Muscle of leg (tissue), 11 donors: ENCODE measurements around the gene LRRC37A3. TPM values are rescaled to one million over a fixed set of nuclear protein-coding genes. Genes with fewer than 3 reads are reported as not detected.
A peak's percentile ranks its signal among the peaks of the same experiment; 100 is the strongest.
"Not testable (repeated sequence)": the region's sequence is repeated elsewhere in the genome, so short reads cannot be mapped to it uniquely, and the experiment has no call there.

Experiments used
- DNase-seq: peaks from one replicate; pipeline ENCODE4 v3.0.0; 2013
- H3K27ac ChIP-seq: one replicate; pipeline ENCODE4 v1.5.1; 2013; ENCODE audit warnings: mild to moderate bottlenecking, low read length, control low read depth
- H3K27me3 ChIP-seq: one replicate; pipeline ENCODE4 v1.6.1; 2013; ENCODE audit warnings: low read length; ENCODE audit not compliant: control insufficient read depth, insufficient read depth
- H3K36me3 ChIP-seq: one replicate; pipeline ENCODE4 v1.6.1; 2013; ENCODE audit warnings: low read length; ENCODE audit not compliant: control insufficient read depth, insufficient read depth
- H3K4me1 ChIP-seq: one replicate; pipeline ENCODE4 v1.6.1; 2013; ENCODE audit warnings: low read length; ENCODE audit not compliant: control insufficient read depth, insufficient read depth
- H3K4me3 ChIP-seq: one replicate; pipeline ENCODE4 v1.5.1; 2013; ENCODE audit warnings: low read length, control low read depth
- H3K9me3 ChIP-seq: replicated peaks from 2 replicates; pipeline ENCODE4 v1.6.1; 2013; ENCODE audit warnings: low read depth, low read length; ENCODE audit not compliant: control insufficient read depth
- WGBS: methylation state at CpG from one replicate; pipeline ENCODE4 v1.1.5; 2013; ENCODE audit warnings: missing lambda C conversion rate; ENCODE audit not compliant: insufficient coverage; 5-methylcytosine and 5-hydroxymethylcytosine counted together
- polyA plus RNA-seq, 8 donors: library from polyadenylated mRNA; unstranded; fragments of 120-200 nt; gene quantifications; one replicate each; pipeline versions ENCODE4 v1.2.1 to v1.2.3, GENCODE V29; 2013; ENCODE audit warnings: inconsistent platforms in 1 of 8, low replicate concordance in 1 of 8; ENCODE audit not compliant: insufficient read length in 8 of 8, insufficient read depth in 1 of 8
- total RNA-seq: library from RNA; stranded (reverse); fragments of 120-200 nt; gene quantifications from one replicate; pipeline ENCODE4 v1.2.4, GENCODE V29; 2013

LRRC37A3 gene
- total and polyA plus RNA-seq, 9 donors, result 4.5 to 15.2 (median 8.2) TPM

- no peaks in the 10 kb centered on the region for H3K9me3 ChIP-seq
- no peaks in the 10 kb centered on the region for H3K4me1 ChIP-seq
- whole genome bisulfite sequencing, result 100% methylated on average over 1 of the region's 2 CpGs
- H3K36me3 ChIP-seq, result no peaks in the 10 kb centered on the region
- no peak overlapping the region for H3K4me3 ChIP-seq
- no peak overlapping the region for H3K27ac ChIP-seq
- no peaks in the 10 kb centered on the region for H3K27me3 ChIP-seq
- no peak for DNase-seq
These were observed 22.5 kb upstream of the LRRC37A3 start for GRCh38 chr17:64941761-64942160.

GRCh38 chr17:64941045-64941444, 21.8 kb upstream of the LRRC37A3 start:
- DNase-seq, result no peak
- no peaks in the 10 kb centered on the region for H3K27me3 ChIP-seq
- no peaks in the 10 kb centered on the region for H3K4me1 ChIP-seq
- 87% methylated on average over 3 of the region's 3 CpGs for WGBS
- no peaks in the 10 kb centered on the region for H3K36me3 ChIP-seq
- H3K9me3 ChIP-seq, result no peaks in the 10 kb centered on the region
- H3K27ac ChIP-seq, result no peak overlapping the region
- H3K4me3 ChIP-seq, result no peak overlapping the region

GRCh38 chr17:64940055-64940454, 20.8 kb upstream of the LRRC37A3 start:
- H3K4me1 ChIP-seq, result no peaks in the 10 kb centered on the region
- H3K4me3 ChIP-seq, result no peak overlapping the region
- H3K27me3 ChIP-seq, result no peaks in the 10 kb centered on the region
- 58% methylated on average over 2 of the region's 4 CpGs for WGBS
- no peak for DNase-seq
- no peak overlapping the region for H3K27ac ChIP-seq
- no peaks in the 10 kb centered on the region for H3K36me3 ChIP-seq
- no peaks in the 10 kb centered on the region for H3K9me3 ChIP-seq

- WGBS, result 43% methylated on average over 10 of the region's 11 CpGs
- H3K4me3 ChIP-seq, result no peak overlapping the region
- peak; percentile 18 for DNase-seq
These were observed 19.7 kb upstream of the LRRC37A3 start for GRCh38 chr17:64938925-64939474.

GRCh38 chr17:64938290-64938689, 19.0 kb upstream of the LRRC37A3 start:
- Histone ChIP-seq H3K9me3 (no peaks in the 10 kb centered on the region), H3K36me3 (no peaks in the 10 kb centered on the region), H3K27me3 (no peaks in the 10 kb centered on the region), H3K4me3 (no peak overlapping the region), H3K27ac (no peak overlapping the region), H3K4me1 (no peaks in the 10 kb centered on the region)
- DNase-seq, result no peak

More at GRCh38 chr17:64938925-64939474, 19.7 kb upstream of the LRRC37A3 start:
- H3K36me3 ChIP-seq, result no peaks in the 10 kb centered on the region
- H3K9me3 ChIP-seq, result no peaks in the 10 kb centered on the region
- no peaks in the 10 kb centered on the region for H3K27me3 ChIP-seq
- no peaks in the 10 kb centered on the region for H3K4me1 ChIP-seq
- H3K27ac ChIP-seq, result no peak overlapping the region

GRCh38 chr17:64936117-64936516, 16.8 kb upstream of the LRRC37A3 start:
- 88% methylated on average over 6 of the region's 10 CpGs for WGBS
- H3K27ac ChIP-seq, result no peak overlapping the region
- H3K27me3 ChIP-seq, result no peaks in the 10 kb centered on the region
- no peaks in the 10 kb centered on the region for H3K36me3 ChIP-seq
- H3K4me3 ChIP-seq, result no peak overlapping the region
- H3K9me3 ChIP-seq, result no peaks in the 10 kb centered on the region
- H3K4me1 ChIP-seq, result no peaks in the 10 kb centered on the region
- no peak for DNase-seq

- not testable (repeated sequence) for H3K27me3 ChIP-seq, H3K4me1 ChIP-seq, H3K27ac ChIP-seq, H3K4me3 ChIP-seq, H3K9me3 ChIP-seq, DNase-seq, H3K36me3 ChIP-seq
- WGBS, result 100% methylated on average over 1 of the region's 6 CpGs
These were observed 15.1 kb upstream of the LRRC37A3 start for GRCh38 chr17:64934284-64934778.

- 100% methylated on average over 1 of the region's 3 CpGs for WGBS
- H3K4me3 ChIP-seq, H3K27me3 ChIP-seq, DNase-seq, H3K4me1 ChIP-seq, H3K9me3 ChIP-seq, H3K27ac ChIP-seq, H3K36me3 ChIP-seq: not testable (repeated sequence)
These were observed 13.6 kb upstream of the LRRC37A3 start for GRCh38 chr17:64932850-64933249.

- not testable (repeated sequence) for H3K4me1 ChIP-seq, DNase-seq, H3K27me3 ChIP-seq, H3K4me3 ChIP-seq, H3K36me3 ChIP-seq, H3K9me3 ChIP-seq, H3K27ac ChIP-seq
- 71% methylated on average over 4 of the region's 7 CpGs for WGBS
These were observed 11.1 kb upstream of the LRRC37A3 start for GRCh38 chr17:64930374-64930773.

GRCh38 chr17:64929419-64930209, 10.3 kb upstream of the LRRC37A3 start:
- not testable (repeated sequence) for H3K27ac ChIP-seq, DNase-seq, H3K4me1 ChIP-seq, H3K4me3 ChIP-seq, H3K9me3 ChIP-seq, H3K27me3 ChIP-seq, H3K36me3 ChIP-seq
- no CpG with 5 or more reads among the region's 6 CpGs for WGBS
